LNCAP (cell line): ENCODE results near the gene MAP4K3.

Source experiments
- CTCF ChIP-seq: fragments of 450-650 bp; IDR thresholded peaks from 2 replicates; pipeline ENCODE4 v1.5.1; 2017; ENCODE audit warnings: mild to moderate bottlenecking

Gene MAP4K3

GRCh38 chr2:39377226-39377939, 59.7 kb downstream of the MAP4K3 start:
- TF ChIP-seq CTCF = no peak

GRCh38 chr2:39375917-39376316, 61.2 kb downstream of the MAP4K3 start:
- no peak for TF ChIP-seq CTCF

- no peak for TF ChIP-seq CTCF
These were observed 63.8 kb downstream of the MAP4K3 start for GRCh38 chr2:39373181-39373802.

- no peak for TF ChIP-seq CTCF
These were observed 67.0 kb downstream of the MAP4K3 start for GRCh38 chr2:39370101-39370500.

GRCh38 chr2:39368846-39369245, 68.2 kb downstream of the MAP4K3 start:
- TF ChIP-seq CTCF = no peak

GRCh38 chr2:39368376-39368775, 68.7 kb downstream of the MAP4K3 start:
- TF ChIP-seq CTCF = no peak

- TF ChIP-seq CTCF = no peak
These were observed 74.5 kb downstream of the MAP4K3 start for GRCh38 chr2:39362595-39362994.
